NCI-H1694 (cell line): Measurements from ENCODE around the gene BCL2L14.

ENCODE experiments used
- DNase-seq: peaks from one replicate; lab custom pipeline; 2025; lab: John Stamatoyannopoulos, UW

BCL2L14 gene

DNA sequence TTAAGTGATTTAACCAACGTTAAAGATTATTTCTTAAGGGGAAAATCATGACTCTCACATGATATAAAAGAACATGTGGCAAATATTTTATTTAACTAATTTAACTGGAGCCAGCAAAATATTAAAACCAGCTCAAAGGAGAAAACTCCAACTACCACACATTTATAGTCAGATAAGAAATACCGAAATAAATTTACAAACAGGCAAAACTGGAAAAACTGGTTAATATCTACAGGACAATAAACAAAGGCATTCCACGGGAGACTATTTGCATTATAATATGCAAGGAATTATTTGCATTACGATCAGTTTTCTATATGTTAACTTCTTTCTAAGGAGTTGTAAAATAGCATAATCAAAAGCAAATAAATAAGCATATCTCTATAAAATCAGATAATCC lies 13.8 kb upstream of the BCL2L14 start:
- no peak for DNase-seq

DNA sequence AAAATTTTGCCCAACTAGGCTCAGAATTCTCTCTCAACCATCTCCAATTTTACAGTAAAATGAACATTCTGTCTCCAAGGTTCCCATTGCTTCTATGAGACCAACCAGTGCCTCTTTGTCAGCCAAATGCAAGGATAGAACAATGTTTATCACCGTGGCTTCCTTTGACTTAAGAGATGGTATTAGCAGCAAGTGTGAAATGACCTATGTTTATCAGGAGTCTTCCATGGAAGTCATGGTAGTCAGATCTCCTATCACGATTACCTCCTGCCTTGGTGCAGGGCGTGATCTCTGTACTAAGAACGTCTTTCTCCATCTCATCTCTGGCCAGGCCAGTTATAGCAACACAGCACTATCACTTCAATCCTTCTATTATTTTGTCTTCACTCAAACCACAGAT lies 6.1 kb upstream of the BCL2L14 start:
- DNase-seq: no peak

DNA sequence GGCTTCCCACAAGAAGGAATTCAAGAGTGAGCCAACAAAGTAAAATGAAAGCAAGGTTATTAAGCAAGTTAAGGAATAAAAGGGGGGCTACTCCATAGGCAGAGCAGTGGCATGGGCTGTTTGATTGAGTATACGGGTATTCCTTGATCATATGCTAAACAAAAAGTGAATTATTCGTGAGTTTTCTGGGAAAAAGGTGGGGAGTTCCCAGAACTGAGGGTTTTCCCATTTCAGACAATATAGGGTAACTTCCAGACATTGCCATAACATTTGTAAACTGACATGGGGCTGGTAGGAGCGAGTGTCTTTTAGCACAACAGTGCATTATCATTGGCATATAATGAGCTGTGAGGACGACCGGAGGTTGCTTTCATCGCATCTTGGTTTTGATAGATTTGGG lies 2.0 kb upstream of the BCL2L14 start:
- DNase-seq: no peak

DNA sequence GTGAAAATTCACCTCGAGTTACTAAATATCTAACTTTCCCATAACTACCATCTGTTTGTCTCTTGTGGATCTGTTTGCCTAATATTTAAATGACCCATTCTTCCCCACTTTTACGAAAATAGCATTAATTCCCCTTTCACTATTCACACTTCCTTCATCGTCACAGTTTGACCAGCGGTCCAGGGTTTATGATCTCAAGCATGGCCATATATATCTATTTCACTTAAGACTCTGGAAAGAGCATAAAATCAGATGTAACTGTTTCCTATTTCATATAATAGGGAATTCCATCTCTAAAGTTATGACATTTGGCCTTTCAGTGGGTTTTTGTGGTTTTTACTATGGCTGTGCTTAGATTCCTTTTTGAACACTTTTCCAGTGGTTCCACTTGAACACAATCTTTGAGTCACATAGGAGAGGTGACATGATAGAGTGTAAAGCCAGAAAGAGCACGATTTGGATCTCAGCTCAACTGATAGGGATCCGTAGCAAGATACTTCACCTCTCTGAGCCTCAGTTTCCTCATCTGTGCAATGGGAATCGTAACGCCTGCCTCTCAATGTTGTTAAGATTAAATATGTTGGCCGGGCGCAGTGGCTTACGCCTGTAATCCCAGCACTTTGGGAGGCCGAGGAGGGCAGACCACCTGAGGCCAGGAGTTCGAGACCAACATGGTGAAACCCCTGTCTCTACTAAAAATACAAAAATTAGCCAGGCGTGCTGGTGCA lies 754 bp upstream of the BCL2L14 start:
- DNase-seq: no peak

DNA sequence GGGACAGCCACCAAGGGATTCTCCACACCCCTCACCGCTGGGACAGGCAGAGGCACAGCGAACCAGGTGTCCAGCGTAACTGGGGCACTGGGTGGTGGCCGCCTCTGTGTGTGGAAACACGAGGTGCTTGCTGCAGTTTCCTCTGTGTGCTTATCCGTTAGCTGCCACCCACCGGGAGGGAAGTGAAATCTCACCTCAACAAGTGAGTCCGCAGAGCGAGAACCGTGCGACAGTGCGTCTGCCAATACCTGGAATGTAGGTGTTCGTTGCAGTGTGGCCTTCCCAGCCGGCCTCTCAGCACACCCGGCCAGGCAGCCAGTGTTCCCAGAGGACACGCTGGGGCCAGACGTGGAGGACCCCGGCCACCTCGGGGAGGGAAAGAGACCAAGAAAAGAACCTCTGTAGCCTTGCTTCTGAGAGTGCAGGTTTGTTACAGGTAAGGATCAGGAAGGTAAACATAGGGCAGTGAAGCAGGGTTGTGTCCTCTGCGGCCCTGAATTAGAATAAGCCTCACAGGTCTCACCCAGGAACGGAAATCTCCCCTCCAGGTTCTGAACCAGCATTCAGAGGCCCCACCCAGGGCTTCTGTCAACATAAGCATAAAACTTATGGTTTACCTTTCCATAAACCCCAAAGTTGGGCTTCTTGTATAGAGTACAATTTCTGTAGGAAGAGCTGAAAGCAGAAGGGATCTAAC lies 1.5 kb downstream of the BCL2L14 start:
- no peak for DNase-seq

DNA sequence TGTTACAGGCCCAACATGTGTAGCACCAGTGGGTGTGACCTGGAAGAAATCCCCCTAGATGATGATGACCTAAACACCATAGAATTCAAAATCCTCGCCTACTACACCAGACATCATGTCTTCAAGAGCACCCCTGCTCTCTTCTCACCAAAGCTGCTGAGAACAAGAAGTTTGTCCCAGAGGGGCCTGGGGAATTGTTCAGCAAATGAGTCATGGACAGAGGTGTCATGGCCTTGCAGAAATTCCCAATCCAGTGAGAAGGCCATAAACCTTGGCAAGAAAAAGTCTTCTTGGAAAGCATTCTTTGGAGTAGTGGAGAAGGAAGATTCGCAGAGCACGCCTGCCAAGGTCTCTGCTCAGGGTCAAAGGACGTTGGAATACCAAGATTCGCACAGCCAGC lies 8.6 kb downstream of the BCL2L14 start:
- DNase-seq: no peak

DNA sequence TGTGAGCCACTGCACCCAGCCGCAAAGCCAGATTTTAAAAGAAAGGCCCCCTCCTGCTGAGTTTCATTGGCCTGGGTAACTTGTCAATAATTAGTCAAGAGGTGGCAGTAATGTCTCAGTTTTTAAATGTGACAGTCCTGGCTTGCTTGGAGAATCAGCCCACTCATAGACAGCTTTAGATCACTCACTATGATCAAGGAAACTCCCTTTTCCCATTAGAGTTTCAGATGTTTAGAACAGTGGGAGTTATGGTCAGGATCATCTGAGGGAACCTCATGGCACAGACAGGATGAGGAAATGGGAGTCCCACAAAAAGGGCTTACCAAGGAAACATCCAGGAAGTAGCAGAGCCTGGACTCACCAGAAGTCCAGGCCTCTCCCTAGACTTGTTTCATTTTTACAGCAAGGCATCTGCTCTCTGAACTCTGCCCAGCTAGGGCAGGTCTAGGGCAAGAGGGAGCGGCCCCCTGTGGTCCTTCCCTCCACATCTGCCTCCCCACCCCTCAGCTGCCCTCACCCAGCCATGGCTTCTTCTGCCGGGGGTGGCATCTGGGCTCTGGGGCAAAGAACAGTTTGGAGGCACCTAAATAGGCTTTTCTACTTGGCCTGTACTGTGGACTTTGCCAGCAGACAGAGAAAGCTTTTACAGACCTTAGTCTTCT lies 11.2 kb downstream of the BCL2L14 start:
- DNase-seq: peak; percentile 62

DNA sequence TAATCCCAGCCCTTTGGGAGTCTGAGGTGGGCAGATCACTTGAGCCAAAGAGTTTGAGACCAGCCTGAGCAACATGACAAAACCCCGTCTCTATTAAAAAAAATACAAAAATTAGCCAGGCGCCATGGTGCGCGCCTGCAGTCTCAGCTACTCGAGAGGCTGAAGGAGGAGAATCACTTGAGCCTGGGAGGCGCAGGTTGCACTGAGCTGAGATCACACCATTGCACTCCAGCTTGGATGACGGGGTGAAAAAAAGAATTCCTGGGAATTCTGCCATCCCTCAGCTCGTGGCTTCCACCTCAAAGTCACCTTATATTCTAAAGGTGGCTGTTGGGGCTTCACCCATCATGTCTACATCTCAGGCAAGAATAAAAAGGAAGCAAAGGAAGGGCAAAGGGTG lies 12.9 kb downstream of the BCL2L14 start:
- no peak for DNase-seq

DNA sequence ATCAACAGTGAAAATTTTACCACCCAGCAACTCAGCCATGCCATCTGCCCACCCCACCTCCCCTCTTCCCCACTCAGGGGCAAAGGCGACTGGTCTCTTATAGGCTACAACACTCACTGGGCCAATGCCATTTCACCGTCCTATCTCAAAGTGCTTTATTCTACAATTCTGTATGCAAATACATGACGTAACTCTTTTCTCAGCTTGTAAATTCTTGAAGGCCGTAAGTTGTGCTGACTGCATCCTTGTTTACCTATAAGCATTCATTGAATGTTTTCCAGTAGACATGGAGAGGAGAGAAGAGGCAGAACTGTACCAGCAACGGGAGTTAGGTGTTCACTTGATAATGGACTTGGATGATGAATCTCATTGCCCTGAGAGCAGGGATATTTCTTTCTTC lies 15.6 kb downstream of the BCL2L14 start:
- no peak for DNase-seq

DNA sequence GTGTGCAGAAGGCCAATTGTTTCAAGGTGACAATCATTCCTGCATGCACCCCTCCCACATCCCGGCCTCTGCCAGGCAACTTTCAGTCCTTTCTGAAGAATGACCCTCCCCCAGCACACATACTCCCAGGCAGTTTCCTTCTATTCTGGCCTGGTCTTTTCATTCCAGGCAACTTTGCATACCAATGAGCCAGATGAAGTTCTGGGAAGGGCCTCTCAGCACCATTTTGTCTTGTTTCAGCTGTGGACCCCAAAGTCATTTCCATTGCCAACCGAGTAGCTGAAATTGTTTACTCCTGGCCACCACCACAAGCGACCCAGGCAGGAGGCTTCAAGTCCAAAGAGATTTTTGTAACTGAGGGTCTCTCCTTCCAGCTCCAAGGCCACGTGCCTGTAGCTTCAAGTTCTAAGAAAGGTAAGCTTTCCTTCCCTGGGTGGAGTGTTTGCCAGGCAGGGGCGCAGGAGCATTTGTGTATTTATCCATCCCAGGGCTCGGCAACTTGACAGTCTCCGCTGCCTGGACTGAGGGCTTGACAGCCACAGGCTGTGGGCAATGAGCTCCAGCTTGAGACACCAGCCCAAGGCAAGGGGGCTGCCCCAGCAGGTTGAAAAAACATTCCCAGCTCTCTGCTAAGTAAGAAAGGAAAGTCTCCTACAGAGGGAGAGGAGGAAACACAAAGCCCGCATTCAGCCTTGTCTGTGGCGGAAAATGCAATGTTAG lies 16.4 kb downstream of the BCL2L14 start:
- DNase-seq: no peak

DNA sequence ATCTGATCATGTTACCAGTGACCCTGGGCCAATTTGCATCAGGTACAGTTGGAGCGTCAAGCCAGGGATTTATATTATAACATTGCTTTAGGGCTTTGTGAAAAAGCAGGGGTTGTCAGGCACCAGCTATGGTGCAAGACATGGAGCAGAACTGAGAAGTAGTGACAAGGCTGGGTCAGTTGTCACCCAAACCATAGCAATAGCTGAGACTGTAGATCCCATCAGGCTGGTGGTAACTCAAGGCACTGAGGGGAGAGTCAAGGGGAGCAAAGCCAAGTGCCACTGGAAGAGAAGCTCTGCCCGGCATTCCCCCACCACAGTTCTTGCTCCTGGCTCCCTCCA lies 16.9 kb downstream of the BCL2L14 start:
- DNase-seq: no peak

DNA sequence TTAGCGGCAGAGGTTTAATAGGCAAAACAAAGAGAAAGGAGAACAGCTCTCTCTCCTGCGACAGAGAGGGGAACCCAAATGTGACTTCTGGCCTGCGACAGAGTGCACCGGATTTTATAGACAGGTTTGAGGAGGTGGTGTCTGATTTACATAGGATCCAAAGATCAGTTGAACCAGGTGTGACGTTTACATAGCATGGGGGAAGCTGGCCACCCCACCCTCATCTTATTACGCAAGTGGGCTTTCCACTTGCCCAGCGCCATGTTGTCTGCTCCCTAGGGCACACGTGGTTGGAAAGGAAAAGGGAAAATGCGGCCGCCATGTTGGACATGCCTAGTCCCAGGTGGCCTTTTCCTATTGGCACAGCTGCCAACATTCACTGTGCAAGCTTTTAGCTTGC lies 17.4 kb downstream of the BCL2L14 start:
- no peak for DNase-seq

DNA sequence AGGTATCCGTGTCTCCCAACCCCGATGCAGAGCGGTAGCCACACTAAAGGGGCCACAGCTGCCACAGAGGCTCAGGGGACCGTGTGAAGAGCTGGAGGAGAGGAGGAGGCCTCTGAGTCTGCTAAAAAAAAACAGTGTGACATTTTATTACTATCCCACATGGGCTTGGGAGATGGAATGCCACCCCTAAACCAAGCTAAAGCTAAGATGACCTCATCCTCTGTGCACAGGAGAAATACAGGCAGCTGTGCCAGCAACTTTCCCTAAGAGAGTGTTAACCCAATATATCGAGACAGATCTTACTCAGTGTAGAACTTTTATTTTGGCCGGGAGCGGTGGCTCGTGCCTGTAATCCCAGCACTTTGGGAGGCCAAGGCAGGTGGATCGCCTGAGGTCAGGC lies 18.0 kb downstream of the BCL2L14 start:
- DNase-seq: no peak

DNA sequence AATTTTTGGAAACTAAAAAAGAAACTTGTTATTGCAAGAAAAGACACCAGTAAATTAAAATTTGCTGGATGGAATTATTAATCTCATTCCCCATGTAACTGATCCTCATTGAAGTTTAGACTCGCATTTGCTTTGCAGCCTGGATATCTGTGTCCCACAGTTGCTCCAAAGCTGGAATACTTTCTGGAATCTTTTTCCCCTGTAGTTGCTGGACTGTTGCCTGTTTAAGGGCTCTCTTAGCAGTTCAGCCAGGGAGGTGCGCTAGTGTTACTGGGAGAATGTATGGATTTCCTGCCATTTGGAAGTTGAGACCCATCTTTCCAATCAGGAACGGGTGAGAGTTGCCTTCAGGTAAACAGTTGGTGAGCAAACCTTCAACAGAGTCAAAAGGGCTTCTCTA lies 20.3 kb downstream of the BCL2L14 start:
- no peak for DNase-seq

DNA sequence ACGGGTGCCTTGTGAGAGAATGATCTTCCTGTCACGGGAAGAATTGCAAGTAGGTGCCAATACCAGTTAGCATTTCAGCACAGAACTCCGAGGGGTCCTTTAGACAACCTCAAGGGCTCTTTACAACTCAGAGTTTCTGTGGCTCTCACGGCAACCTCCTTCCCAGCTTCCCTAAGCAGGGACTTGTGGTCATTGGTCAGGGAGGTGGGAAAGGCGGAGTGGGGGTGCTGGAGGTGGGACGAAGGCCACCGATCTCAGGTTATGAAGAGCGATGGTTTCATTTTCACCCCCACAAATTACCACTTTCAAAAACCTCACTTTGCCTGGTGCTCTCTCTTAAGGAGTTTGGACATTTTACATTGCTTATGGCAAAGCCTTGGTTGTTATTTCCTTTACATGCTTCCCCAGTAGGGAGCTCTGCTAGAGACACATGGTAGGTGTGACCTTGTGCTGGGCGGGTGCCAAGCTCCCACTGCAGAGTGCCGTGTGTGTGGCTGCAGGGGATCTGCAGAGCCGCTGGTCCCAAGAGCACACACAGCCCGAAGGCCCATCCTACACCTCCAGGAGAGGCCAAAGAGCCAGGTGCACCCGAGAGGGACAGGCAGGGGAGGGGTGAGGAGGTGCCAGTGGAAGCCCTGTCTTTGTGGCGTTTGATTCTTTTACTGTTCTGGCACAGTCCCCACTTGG lies 21.4 kb downstream of the BCL2L14 start:
- DNase-seq: peak; percentile 35

DNA sequence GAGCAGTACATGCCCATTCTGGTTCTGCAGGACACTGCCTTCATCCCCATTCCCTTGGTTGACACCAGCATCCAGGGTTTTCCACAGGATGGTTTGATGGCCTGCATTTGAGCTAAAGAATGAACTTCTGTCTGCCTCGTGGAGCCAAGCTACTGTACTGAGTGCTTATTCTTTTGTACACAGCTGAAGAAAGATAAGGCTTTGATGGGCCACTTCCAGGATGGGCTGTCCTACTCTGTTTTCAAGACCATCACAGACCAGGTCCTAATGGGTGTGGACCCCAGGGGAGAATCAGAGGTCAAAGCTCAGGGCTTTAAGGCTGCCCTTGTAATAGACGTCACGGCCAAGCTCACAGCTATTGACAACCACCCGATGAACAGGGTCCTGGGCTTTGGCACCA lies 23.7 kb downstream of the BCL2L14 start:
- DNase-seq: no peak

DNA sequence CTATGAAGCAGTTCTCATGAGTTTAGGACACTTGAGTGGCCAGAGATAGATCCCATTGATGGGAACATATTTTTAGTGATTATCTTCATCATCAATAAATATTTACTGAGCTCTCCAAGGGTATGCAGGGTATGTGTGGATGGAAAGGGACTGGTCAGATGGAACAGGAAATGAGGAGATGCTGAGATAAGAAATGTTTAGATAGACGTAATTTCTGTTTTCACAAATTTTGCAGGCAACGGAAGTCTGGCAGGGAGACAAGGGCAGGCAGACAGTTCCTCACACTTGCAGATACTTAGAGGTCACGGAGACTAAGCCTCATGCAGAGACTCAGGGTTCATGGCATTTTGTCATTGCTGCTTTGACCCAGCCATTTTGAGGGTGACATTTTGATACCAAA lies 24.3 kb downstream of the BCL2L14 start:
- no peak for DNase-seq

DNA sequence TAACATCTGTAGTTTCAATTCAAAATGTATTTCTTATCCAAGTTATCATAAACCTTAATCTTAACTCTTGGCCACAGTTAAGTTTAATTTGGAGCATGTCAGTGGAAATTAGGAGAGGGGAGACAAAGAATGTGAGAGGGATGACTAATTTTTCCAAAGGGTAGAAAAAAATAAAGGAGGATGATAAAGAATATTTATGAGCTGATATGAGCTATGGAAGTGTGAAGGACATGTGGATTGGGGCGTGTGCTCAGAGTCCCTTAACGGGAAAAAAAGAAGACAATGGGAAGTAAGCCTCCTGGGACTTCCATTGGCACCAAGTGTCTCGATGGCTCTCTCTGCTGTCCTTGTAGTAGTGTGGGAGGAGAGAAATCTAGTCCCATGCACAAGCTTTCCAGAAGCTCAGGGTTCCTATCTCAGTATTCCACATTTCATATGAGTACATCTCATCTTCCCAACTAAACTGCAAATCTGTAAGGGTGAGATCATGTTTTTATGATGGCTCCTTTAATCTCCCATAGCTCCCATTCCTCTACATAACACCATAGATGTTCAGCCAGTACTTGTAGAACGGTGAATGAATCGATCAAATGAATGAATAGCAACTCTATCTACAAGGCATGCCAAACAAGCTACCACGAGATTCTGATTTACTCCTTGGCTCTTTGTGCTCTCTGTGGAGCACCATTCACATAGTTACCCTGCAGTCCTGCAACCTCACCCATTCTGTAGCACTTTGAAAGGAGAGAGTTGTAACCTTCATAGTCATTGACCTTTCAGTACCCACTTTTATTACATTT lies 27.4 kb downstream of the BCL2L14 start:
- no peak for DNase-seq

DNA sequence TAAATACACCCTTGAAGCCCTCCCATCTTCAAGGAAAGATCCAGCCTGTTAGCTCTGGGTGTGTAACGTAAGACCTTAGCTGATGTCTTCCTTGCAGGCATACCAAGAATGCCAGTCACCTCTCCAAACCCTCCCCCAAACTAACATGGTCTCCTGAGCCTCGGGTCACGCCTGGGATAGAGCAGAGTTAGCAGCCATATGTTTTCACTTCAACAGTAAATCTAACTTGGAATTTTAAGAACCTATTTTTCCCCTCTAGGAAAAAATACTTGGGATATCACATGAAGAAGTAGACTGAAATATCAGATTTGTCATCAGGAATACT lies 27.9 kb downstream of the BCL2L14 start:
- DNase-seq: no peak

DNA sequence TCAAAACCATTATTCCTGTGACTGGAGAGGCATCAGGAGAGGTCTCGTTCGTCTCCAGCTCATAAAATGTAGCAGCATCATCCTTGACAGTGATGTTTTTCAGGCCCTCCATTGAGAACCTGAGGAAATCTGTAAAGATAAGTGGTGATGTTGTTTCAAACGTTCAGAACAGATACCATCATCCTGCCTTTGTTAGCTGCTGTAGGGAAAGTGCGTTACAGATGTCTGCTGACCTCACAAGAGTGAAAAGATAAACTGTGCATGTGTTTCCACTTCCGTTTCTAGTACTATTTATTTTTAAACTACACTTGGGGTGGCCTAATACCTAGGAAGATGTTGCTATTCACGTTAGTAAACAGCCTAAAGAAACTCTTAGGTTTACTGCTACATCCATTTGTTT lies 28.4 kb downstream of the BCL2L14 start:
- no peak for DNase-seq

DNA sequence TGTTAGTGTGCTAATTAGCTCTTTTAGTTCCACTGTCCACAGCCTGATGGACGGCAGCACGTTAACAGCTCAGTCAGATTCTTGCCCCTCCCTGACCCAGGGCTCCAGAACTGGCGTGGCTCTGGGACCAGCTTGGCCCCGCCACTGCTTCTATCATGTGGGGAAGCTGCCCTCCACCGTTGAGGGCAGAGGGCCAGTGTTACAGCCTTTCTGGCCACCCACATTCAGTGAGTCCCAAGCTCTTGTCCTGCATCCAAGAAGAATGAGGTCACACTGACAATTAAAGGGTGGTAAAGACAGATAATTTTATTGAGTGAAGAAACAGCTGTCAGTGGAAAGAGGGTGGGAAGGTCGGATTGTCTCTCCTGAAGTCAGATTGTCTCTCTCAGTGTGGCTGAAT lies 36.9 kb downstream of the BCL2L14 start:
- DNase-seq: no peak
